K562 (cell line): ENCODE data around the gene GATA2. TPM values are rescaled to one million over a fixed set of nuclear protein-coding genes. Genes with fewer than 3 reads are reported as not detected.

Experiments
- CBX3 ChIP-seq, 2 experiments: IDR thresholded peaks; 1 replicate in 1 of 2; 2 replicates in 1 of 2; pipeline ENCODE4 v1.6.1; 2012; ENCODE audit warnings: inconsistent platforms in 2 of 2, low read length in 2 of 2, borderline replicate concordance in 1 of 2, control low read depth in 1 of 2
- CTBP1 ChIP-seq: fragments of 450-650 bp; IDR thresholded peaks from 2 replicates; pipeline ENCODE4 v1.6.1; 2016; ENCODE audit warnings: borderline replicate concordance
- EWSR1 ChIP-seq: fragments of 450-650 bp; IDR thresholded peaks from 2 replicates; pipeline ENCODE4 v1.6.1; 2018; ENCODE audit warnings: borderline replicate concordance, mild to moderate bottlenecking, low read depth, moderate library complexity; ENCODE audit not compliant: partially characterized antibody
- FOXK2 ChIP-seq, 2 experiments: fragments of 450-650 bp; IDR thresholded peaks in 1 of 2; conservative IDR thresholded peaks in 1 of 2; 2 replicates each; pipeline ENCODE4 v1.6.1; 2016; ENCODE audit warnings: low read depth in 2 of 2, mild to moderate bottlenecking in 1 of 2
- HES1 ChIP-seq: fragments of 450-650 bp; IDR thresholded peaks from 2 replicates; pipeline ENCODE4 v1.6.1; 2016; ENCODE audit warnings: low read depth, mild to moderate bottlenecking, moderate library complexity
- MCM5 ChIP-seq: fragments of 450-650 bp; IDR thresholded peaks from 2 replicates; pipeline ENCODE4 v1.6.1; 2016; ENCODE audit warnings: low read depth
- PHTF2 ChIP-seq: fragments of 250-450 bp; sonication (Bioruptor Pico); IDR thresholded peaks from 2 replicates; pipeline ENCODE4 v1.5.0; 2021; ENCODE audit warnings: mild to moderate bottlenecking
- RBFOX2 ChIP-seq: fragments of 200-400 bp; formaldehyde crosslinking; IDR thresholded peaks from 2 replicates; pipeline ENCODE4 v1.6.1; 2017; ENCODE audit warnings: low read depth, mild to moderate bottlenecking, low read length, moderate library complexity
- SMARCE1 ChIP-seq: fragments of 450-650 bp; IDR thresholded peaks from 2 replicates; pipeline ENCODE4 v1.7.1; 2016; ENCODE audit warnings: mild to moderate bottlenecking
- ZHX1 ChIP-seq: fragments of 150-350 bp; conservative IDR thresholded peaks from 2 replicates; pipeline ENCODE4 v1.6.1; 2014; ENCODE audit warnings: low read length
- ZNF121 ChIP-seq: sonication (generic); formaldehyde crosslinking; conservative IDR thresholded peaks from 2 replicates; pipeline ENCODE4 v1.8.0; 2022; ENCODE audit warnings: missing genetic modification reagents
- ZNF140 ChIP-seq: fragments of 250-450 bp; sonication (Bioruptor Pico); IDR thresholded peaks from 2 replicates; pipeline ENCODE4 v1.8.0; 2021; ENCODE audit warnings: moderate library complexity, mild to moderate bottlenecking, inconsistent platforms
- ZNF253 ChIP-seq: fragments of 250-450 bp; sonication (Bioruptor Pico); conservative IDR thresholded peaks from 2 replicates; pipeline ENCODE4 v1.6.1; 2021; ENCODE audit warnings: mild to moderate bottlenecking
- ZNF277 ChIP-seq: fragments of 250-450 bp; sonication (Bioruptor Pico); IDR thresholded peaks from 2 replicates; pipeline ENCODE4 v1.8.0; 2022; ENCODE audit warnings: inconsistent platforms, mild to moderate bottlenecking, moderate library complexity, borderline replicate concordance
- polyA plus RNA-seq, 8 experiments: library from polyadenylated mRNA; depleted of rRNA in 4 of 8; stranded (reverse) in 5 of 8; unstranded in 3 of 8; fragments of >200 nt; fragmentation: Nextera tagmentation in 2 of 8; fragmentation: Illumina TruSeq in 1 of 8; extraction: Ambion mirVana in 2 of 8; extraction: Trizol in 1 of 8; gene quantifications; 2 replicates each; pipeline versions ENCODE4 v1.2.1 to v1.2.3, GENCODE V29; 2011 to 2014; ENCODE audit warnings: inconsistent platforms in 1 of 8, missing spikeins in 1 of 8
- total RNA-seq, 7 experiments: library from RNA; depleted of rRNA in 6 of 7; stranded (reverse); fragments of >200 nt in 6 of 7; fragmentation: Illumina TruSeq in 2 of 7; extraction: Trizol in 2 of 7; gene quantifications; 2 replicates each; pipeline versions ENCODE4 v1.2.1 to v1.2.3, GENCODE V29; 2011 to 2021; ENCODE audit warnings: low replicate concordance in 1 of 7

GATA2 gene
- total and polyA plus RNA-seq, 9 of the 15 experiments (the other 6 are each of a cell fraction or from before 2014, with no cell fraction given): 8.5 to 218 (median 50.8) TPM

- TF ChIP-seq ZNF277 (CRISPR knock-in tag): no peak
- TF ChIP-seq CTBP1: no peak
- no peak for TF ChIP-seq EWSR1
- TF ChIP-seq ZHX1: no peak
- no peak for TF ChIP-seq ZNF253 (CRISPR knock-in tag)
- TF ChIP-seq FOXK2 (conservative IDR thresholded peaks at IDR 0.05 in 1 of 2, IDR thresholded peaks at IDR 0.05 in 1 of 2; ENCODE audit: low read depth in 2 of 2): no peak
- no peak for TF ChIP-seq ZNF140 (CRISPR knock-in tag)
- TF ChIP-seq CBX3 (IDR thresholded peaks at IDR 0.05; ENCODE audit: borderline replicate concordance in 1 of 2, low read length in 2 of 2): no peak
- no peak for TF ChIP-seq HES1
- TF ChIP-seq PHTF2 (CRISPR knock-in tag): no peak
- TF ChIP-seq MCM5: no peak
- TF ChIP-seq SMARCE1: no peak
- peak; percentile 97 for TF ChIP-seq ZNF121 (CRISPR knock-in tag)
- no peak for TF ChIP-seq RBFOX2
Observed at GRCh38 chr3:128434524-128434923, 58.5 kb downstream of the GATA2 start (continued).
